HepG2 (cell line): Measurements from ENCODE around the gene KIAA0319L. TPM values are rescaled to one million over a fixed set of nuclear protein-coding genes. Genes with fewer than 3 reads are reported as not detected.

Source experiments
- FOXC1 ChIP-seq: sonication (generic); formaldehyde crosslinking; IDR thresholded peaks from 2 replicates; pipeline ENCODE4 v1.8.0; 2022; ENCODE audit warnings: mild to moderate bottlenecking, missing genetic modification reagents, borderline replicate concordance
- FOXO1 ChIP-seq: sonication (generic); formaldehyde crosslinking; IDR thresholded peaks from 2 replicates; pipeline ENCODE4 v1.4.0; 2020; ENCODE audit warnings: missing genetic modification reagents
- HOXA3 ChIP-seq: sonication (generic); formaldehyde crosslinking; IDR thresholded peaks from 2 replicates; pipeline ENCODE4 v1.5.0; 2020; ENCODE audit warnings: missing genetic modification reagents
- MBNL3 ChIP-seq: fragments of 250-450 bp; sonication (Bioruptor Pico); conservative IDR thresholded peaks from 2 replicates; pipeline ENCODE4 v1.8.0; 2022; ENCODE audit warnings: mild to moderate bottlenecking, inconsistent platforms
- NFE2 ChIP-seq: sonication (generic); formaldehyde crosslinking; IDR thresholded peaks from 2 replicates; pipeline ENCODE4 v1.4.0; 2020; ENCODE audit warnings: missing genetic modification reagents
- NR2F2 ChIP-seq: IDR thresholded peaks from 2 replicates; pipeline ENCODE4 v1.6.1; 2012; ENCODE audit warnings: low read depth, inconsistent platforms, borderline replicate concordance
- PCBP1 ChIP-seq: fragments of 200-400 bp; formaldehyde crosslinking; IDR thresholded peaks from 2 replicates; pipeline ENCODE4 v1.6.1; 2017; ENCODE audit warnings: mild to moderate bottlenecking, low read depth, low read length, borderline replicate concordance
- RARA ChIP-seq: IDR thresholded peaks from 2 replicates; pipeline ENCODE4 v1.6.1; 2016; ENCODE audit warnings: missing genetic modification reagents, missing compliant biosample characterization
- SKI ChIP-seq: fragments of 450-650 bp; IDR thresholded peaks from one replicate; pipeline ENCODE4 v1.6.1; 2018; ENCODE audit warnings: mild to moderate bottlenecking; ENCODE audit not compliant: partially characterized antibody
- SP2 ChIP-seq: sonication (generic); formaldehyde crosslinking; IDR thresholded peaks from 2 replicates; pipeline ENCODE4 v1.5.1; 2020; ENCODE audit warnings: mild to moderate bottlenecking, missing genetic modification reagents
- TIGD3 ChIP-seq: sonication (generic); formaldehyde crosslinking; IDR thresholded peaks from 2 replicates; pipeline ENCODE4 v1.5.1; 2020; ENCODE audit warnings: mild to moderate bottlenecking, missing genetic modification reagents, borderline replicate concordance
- TRIM24 ChIP-seq: sonication (generic); formaldehyde crosslinking; IDR thresholded peaks from 2 replicates; pipeline ENCODE4 v1.8.0; 2022; ENCODE audit warnings: mild to moderate bottlenecking, missing genetic modification reagents
- ZKSCAN8 ChIP-seq: IDR thresholded peaks from 2 replicates; pipeline ENCODE4 v1.6.1; 2016; ENCODE audit warnings: borderline replicate concordance, missing genetic modification reagents, missing compliant biosample characterization
- ZMAT3 ChIP-seq: sonication (generic); formaldehyde crosslinking; conservative IDR thresholded peaks from 2 replicates; pipeline ENCODE4 v1.7.0; 2021; ENCODE audit warnings: missing genetic modification reagents
- ZNF224 ChIP-seq: sonication (generic); formaldehyde crosslinking; IDR thresholded peaks from 2 replicates; pipeline ENCODE4 v1.5.0; 2020; ENCODE audit warnings: mild to moderate bottlenecking, missing genetic modification reagents
- ZNF24 ChIP-seq: fragments of 450-650 bp; IDR thresholded peaks from 2 replicates; pipeline ENCODE4 v1.6.1; 2017; ENCODE audit warnings: antibody characterized with exemption, mild to moderate bottlenecking
- ZNF441 ChIP-seq: sonication (generic); formaldehyde crosslinking; IDR thresholded peaks from 2 replicates; pipeline ENCODE4 v1.7.0; 2021; ENCODE audit warnings: missing genetic modification reagents, borderline replicate concordance
- ZNF460 ChIP-seq: sonication (generic); formaldehyde crosslinking; IDR thresholded peaks from 2 replicates; pipeline ENCODE4 v1.5.1; 2020; ENCODE audit warnings: missing genetic modification reagents, mild to moderate bottlenecking, borderline replicate concordance
- ZNF512B ChIP-seq: sonication (generic); formaldehyde crosslinking; IDR thresholded peaks from 2 replicates; pipeline ENCODE4 v1.5.1; 2020; ENCODE audit warnings: missing genetic modification reagents, mild to moderate bottlenecking, borderline replicate concordance
- ZNF678 ChIP-seq: sonication (generic); formaldehyde crosslinking; IDR thresholded peaks from 2 replicates; pipeline ENCODE4 v1.4.0; 2020; ENCODE audit warnings: mild to moderate bottlenecking, missing genetic modification reagents
- ZNF749 ChIP-seq: sonication (generic); formaldehyde crosslinking; IDR thresholded peaks from 2 replicates; pipeline ENCODE4 v1.8.0; 2022; ENCODE audit warnings: mild to moderate bottlenecking, missing genetic modification reagents, moderate library complexity, borderline replicate concordance
- ZNF776 ChIP-seq: sonication (generic); formaldehyde crosslinking; IDR thresholded peaks from 2 replicates; pipeline ENCODE4 v1.4.0; 2020; ENCODE audit warnings: mild to moderate bottlenecking, missing genetic modification reagents
- polyA plus RNA-seq, 8 experiments: library from polyadenylated mRNA; depleted of rRNA in 3 of 8; stranded (reverse) in 7 of 8; unstranded in 1 of 8; fragments of >200 nt; fragmentation: Illumina TruSeq in 4 of 8; extraction: Trizol in 4 of 8; gene quantifications; 2 replicates each; pipeline versions ENCODE4 v1.2.1 to v1.2.3, GENCODE V29; 2011 to 2016; ENCODE audit warnings: low read depth in 4 of 8, missing spikeins in 1 of 8, mixed read lengths in 1 of 8; ENCODE audit not compliant: insufficient read depth in 1 of 8
- total RNA-seq, 5 experiments: library from RNA; depleted of rRNA; stranded (reverse); fragments of >200 nt; fragmentation: Illumina TruSeq; extraction: Trizol; gene quantifications; 2 replicates each; pipeline ENCODE4 v1.2.3, GENCODE V29; 2016; ENCODE audit warnings: low read depth in 1 of 5
- TF ChIP-seq, protein P1 (sequence below): sonication (generic); formaldehyde crosslinking; conservative IDR thresholded peaks from 2 replicates; pipeline ENCODE4 v1.4.0; 2020; ENCODE audit warnings: missing genetic modification reagents
- TF ChIP-seq, protein P2 (sequence below): IDR thresholded peaks from 2 replicates; pipeline ENCODE4 v1.6.1; 2016; ENCODE audit warnings: low read depth

Gene KIAA0319L
- total and polyA plus RNA-seq, 2 of the 13 experiments (the other 11 are each of a cell fraction or from before 2014, with no cell fraction given), result 33.4 to 82.6 TPM

- TF ChIP-seq PCBP1 (peak; percentile 95; the same call in 1 of the 2 replicates), ZNF678 (CRISPR knock-in tag) (0 out of 2 replicates have a peak, but pooled peaks have one; percentile 51), ZNF24 (no peak), ZNF441 (CRISPR knock-in tag) (no peak), ZNF512B (CRISPR knock-in tag) (no peak), ZKSCAN8 (CRISPR knock-in tag) (no peak), ZNF224 (CRISPR knock-in tag) (no peak), ZNF460 (CRISPR knock-in tag) (no peak), SKI (no peak), RARA (CRISPR knock-in tag) (no peak), MBNL3 (no peak), NFE2 (CRISPR knock-in tag) (no peak), FOXC1 (CRISPR knock-in tag) (no peak), HOXA3 (CRISPR knock-in tag) (peak; percentile 97), ZMAT3 (no peak), NR2F2 (no peak), FOXO1 (CRISPR knock-in tag) (peak; percentile 24; the same call in 1 of the 2 replicates), TRIM24 (CRISPR knock-in tag) (no peak), TIGD3 (CRISPR knock-in tag) (no peak), ZNF749 (CRISPR knock-in tag) (0 out of 2 replicates have a peak, but pooled peaks have one; percentile 59), ZNF776 (CRISPR knock-in tag) (peak; percentile 41), SP2 (CRISPR knock-in tag) (peak; percentile 75)
- TF ChIP-seq, protein P1, sequence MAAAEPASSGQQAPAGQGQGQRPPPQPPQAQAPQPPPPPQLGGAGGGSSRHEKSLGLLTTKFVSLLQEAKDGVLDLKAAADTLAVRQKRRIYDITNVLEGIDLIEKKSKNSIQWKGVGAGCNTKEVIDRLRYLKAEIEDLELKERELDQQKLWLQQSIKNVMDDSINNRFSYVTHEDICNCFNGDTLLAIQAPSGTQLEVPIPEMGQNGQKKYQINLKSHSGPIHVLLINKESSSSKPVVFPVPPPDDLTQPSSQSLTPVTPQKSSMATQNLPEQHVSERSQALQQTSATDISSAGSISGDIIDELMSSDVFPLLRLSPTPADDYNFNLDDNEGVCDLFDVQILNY (CRISPR knock-in tag), result no peak
- TF ChIP-seq, protein P2, sequence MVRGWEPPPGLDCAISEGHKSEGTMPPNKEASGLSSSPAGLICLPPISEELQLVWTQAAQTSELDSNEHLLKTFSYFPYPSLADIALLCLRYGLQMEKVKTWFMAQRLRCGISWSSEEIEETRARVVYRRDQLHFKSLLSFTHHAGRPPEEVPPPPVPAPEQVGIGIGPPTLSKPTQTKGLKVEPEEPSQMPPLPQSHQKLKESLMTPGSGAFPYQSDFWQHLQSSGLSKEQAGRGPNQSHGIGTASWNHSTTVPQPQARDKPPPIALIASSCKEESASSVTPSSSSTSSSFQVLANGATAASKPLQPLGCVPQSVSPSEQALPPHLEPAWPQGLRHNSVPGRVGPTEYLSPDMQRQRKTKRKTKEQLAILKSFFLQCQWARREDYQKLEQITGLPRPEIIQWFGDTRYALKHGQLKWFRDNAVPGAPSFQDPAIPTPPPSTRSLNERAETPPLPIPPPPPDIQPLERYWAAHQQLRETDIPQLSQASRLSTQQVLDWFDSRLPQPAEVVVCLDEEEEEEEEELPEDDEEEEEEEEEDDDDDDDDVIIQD (CRISPR knock-in tag), result no peak
Observed at GRCh38 chr1:35557611-35558373, 589 bp upstream of the KIAA0319L start, which contains the start of gene NCDN (continued).
